Fibroblast of lung (primary cell): ENCODE data around the gene MICU1.
"Not testable (repeated sequence)": the region's sequence is repeated elsewhere in the genome, so short reads cannot be mapped to it uniquely, and the experiment has no call there.

Experiments used
- EZH2 ChIP-seq: IDR thresholded peaks from 2 replicates; pipeline ENCODE4 v1.5.1; 2012; ENCODE audit warnings: low read length, control low read depth, mild to moderate bottlenecking; ENCODE audit errors: missing control alignments
- TF ChIP-seq, protein P1 (sequence below), 2 donors: IDR thresholded peaks in 1 of 2; conservative IDR thresholded peaks in 1 of 2; 1 replicate in 1 of 2; 2 replicates in 1 of 2; pipeline ENCODE4 v1.5.1; 2011 to 2012; ENCODE audit warnings: low read length in 2 of 2, control low read depth in 1 of 2, inconsistent platforms in 1 of 2, low read depth in 1 of 2, mild to moderate bottlenecking in 1 of 2

DNA sequence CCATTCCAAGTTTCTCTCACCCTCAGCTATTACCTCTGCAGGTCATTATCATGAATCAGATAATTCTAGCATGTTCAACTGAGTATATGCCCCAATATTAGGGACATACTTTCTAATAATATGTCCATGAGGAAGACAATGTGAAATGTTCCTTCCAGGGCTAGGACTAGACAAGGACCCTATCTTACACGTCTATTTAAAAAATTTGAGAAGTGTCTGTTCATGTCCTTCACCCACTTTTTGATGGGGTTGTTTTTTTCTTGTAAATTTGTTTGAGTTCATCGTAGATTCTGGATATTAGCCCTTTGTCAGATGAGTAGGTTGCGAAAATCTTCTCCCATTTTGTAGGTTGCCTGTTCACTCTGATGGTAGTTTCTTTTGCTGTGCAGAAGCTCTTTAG is 21.1 kb upstream of the MICU1 start:
- TF ChIP-seq, protein P1, sequence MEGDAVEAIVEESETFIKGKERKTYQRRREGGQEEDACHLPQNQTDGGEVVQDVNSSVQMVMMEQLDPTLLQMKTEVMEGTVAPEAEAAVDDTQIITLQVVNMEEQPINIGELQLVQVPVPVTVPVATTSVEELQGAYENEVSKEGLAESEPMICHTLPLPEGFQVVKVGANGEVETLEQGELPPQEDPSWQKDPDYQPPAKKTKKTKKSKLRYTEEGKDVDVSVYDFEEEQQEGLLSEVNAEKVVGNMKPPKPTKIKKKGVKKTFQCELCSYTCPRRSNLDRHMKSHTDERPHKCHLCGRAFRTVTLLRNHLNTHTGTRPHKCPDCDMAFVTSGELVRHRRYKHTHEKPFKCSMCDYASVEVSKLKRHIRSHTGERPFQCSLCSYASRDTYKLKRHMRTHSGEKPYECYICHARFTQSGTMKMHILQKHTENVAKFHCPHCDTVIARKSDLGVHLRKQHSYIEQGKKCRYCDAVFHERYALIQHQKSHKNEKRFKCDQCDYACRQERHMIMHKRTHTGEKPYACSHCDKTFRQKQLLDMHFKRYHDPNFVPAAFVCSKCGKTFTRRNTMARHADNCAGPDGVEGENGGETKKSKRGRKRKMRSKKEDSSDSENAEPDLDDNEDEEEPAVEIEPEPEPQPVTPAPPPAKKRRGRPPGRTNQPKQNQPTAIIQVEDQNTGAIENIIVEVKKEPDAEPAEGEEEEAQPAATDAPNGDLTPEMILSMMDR (conservative IDR thresholded peaks at IDR 0.05 in 1 of 2, IDR thresholded peaks at IDR 0.05 in 1 of 2; ENCODE audit: low read depth in 1 of 2, low read length in 2 of 2): not testable (repeated sequence)
- not testable (repeated sequence) for TF ChIP-seq EZH2
